ENCODE measurements around the gene MAP2K3. TPM values are rescaled to one million over a fixed set of nuclear protein-coding genes. Genes with fewer than 3 reads are reported as not detected.

Gene MAP2K3
- total RNA-seq, 3 donors from 2014 or later, result 46.0 to 75.5 (median 67.1) TPM

DNA sequence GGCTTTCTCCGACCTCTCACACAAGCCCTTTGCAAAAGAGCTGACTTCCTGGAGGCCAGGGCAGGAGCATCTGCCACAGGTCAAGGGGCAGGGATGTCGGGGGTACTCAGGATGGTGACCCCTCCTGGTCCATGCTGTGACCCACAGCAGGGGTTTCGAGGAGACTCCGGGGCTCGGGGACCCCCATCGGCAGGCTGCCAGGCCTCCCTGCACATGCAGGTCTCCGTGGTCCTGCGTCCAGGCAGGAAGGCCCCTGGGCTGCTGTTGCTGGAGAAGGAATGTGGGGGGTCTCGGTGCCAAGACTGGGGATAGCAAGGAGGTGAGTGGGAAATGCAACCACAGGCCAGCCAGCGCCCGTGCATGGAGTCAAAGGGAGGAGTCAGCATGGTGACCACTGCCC, 42.9 kb upstream of the MAP2K3 start:
- no peaks in the 10 kb centered on the region for H3K4me1 ChIP-seq (ENCODE audit: low read depth)
- H3K4me3 ChIP-seq, result no peak overlapping the region
- TF ChIP-seq, protein P1, sequence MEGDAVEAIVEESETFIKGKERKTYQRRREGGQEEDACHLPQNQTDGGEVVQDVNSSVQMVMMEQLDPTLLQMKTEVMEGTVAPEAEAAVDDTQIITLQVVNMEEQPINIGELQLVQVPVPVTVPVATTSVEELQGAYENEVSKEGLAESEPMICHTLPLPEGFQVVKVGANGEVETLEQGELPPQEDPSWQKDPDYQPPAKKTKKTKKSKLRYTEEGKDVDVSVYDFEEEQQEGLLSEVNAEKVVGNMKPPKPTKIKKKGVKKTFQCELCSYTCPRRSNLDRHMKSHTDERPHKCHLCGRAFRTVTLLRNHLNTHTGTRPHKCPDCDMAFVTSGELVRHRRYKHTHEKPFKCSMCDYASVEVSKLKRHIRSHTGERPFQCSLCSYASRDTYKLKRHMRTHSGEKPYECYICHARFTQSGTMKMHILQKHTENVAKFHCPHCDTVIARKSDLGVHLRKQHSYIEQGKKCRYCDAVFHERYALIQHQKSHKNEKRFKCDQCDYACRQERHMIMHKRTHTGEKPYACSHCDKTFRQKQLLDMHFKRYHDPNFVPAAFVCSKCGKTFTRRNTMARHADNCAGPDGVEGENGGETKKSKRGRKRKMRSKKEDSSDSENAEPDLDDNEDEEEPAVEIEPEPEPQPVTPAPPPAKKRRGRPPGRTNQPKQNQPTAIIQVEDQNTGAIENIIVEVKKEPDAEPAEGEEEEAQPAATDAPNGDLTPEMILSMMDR (IDR thresholded peaks at IDR 0.05), result no peak
- DNase-seq, result no peak
- ATAC-seq, result no peak
- H3K36me3 ChIP-seq (ENCODE audit: low read depth), result no peaks in the 10 kb centered on the region
- intact Hi-C loops (cut with DNase I, micrococcal nuclease), result no loop called here
- H3K9me3 ChIP-seq, result no peaks in the 10 kb centered on the region

DNA sequence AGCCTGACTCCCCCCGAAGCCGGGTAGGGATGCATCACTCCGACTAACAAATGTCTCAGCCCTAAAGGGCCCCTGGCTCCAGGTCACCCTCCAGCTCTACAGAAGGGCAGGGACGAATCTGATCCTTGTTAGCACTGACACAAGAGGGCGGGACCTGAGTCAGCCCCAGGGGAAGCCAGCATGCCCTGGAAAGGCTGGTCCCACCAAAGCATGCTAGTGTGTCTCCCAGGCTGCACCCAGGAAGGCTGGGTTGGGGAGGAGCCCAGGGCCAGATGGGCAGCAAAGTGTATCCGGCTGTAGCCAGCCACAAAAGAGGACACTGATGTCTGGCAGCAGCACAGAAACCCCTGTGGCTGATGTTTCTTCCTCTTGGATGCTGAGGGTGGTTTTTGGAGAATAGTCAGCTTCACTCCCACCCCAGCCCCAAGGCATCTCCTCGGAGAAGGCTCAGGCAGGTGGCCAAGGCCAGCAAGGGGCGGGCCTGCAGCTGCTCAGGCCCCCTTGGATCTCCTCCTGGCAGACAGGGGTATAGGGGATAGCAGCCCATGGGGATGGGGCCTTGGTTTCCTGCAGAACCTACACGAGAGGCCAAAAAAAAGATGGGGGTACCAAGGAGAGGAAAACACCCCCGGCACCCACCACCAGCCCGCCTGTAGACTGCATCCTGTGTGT, 42.3 kb upstream of the MAP2K3 start:
- TF ChIP-seq, protein P1 (IDR thresholded peaks at IDR 0.05), result no peak
- Histone ChIP-seq H3K9me3 (no peaks in the 10 kb centered on the region), H3K4me3 (no peak overlapping the region), H3K4me1 (ENCODE audit: low read depth) (no peaks in the 10 kb centered on the region), H3K36me3 (ENCODE audit: low read depth) (no peaks in the 10 kb centered on the region)
- intact Hi-C loops (cut with DNase I, micrococcal nuclease), result no loop called here
- ATAC-seq (no peak), DNase-seq (no peak)

DNA sequence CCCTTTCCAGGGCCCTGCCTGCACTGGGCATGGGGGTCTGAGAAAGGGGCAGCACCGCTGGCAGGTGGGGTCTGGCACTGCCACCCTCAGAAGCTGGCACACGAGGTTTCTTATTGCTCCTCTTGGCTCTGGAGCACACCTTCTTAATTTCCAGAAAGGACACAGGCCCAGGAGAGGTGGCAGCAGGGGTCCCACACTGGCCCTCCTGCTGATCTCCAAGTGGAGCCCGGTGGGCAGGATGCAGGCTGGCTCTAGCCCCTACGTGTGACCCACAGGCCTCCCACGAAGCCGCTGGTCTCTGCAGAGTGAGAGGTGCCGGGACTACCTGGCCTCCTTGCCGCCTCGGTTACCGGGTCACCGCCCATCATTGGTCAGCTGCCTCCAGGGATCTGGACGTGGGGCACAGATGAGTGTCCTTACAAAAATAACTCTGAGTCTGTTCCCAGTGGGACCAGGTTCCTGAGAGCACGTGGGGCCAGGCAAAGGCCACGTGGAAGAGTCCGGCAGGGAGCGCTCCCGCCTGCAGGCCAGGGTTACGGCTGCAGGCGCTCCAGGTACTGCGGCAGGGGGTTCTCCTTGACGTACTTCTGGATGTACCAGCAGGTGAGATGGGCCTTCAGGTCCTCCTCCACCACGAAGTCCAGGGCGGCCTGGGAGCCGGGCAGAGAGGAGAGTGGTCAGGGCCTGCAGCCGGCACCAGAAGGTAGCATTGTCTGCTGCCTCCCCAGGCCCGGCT, 41.6 kb upstream of the MAP2K3 start:
- H3K4me3 ChIP-seq, result no peak overlapping the region
- no peaks in the 10 kb centered on the region for H3K9me3 ChIP-seq
- intact Hi-C loops (cut with DNase I, micrococcal nuclease), result no loop called here
- DNase-seq, result no peak
- TF ChIP-seq, protein P1 (IDR thresholded peaks at IDR 0.05), result no peak
- no peak for ATAC-seq
- no peaks in the 10 kb centered on the region for H3K4me1 ChIP-seq (ENCODE audit: low read depth)
- H3K36me3 ChIP-seq (ENCODE audit: low read depth), result no peaks in the 10 kb centered on the region

DNA sequence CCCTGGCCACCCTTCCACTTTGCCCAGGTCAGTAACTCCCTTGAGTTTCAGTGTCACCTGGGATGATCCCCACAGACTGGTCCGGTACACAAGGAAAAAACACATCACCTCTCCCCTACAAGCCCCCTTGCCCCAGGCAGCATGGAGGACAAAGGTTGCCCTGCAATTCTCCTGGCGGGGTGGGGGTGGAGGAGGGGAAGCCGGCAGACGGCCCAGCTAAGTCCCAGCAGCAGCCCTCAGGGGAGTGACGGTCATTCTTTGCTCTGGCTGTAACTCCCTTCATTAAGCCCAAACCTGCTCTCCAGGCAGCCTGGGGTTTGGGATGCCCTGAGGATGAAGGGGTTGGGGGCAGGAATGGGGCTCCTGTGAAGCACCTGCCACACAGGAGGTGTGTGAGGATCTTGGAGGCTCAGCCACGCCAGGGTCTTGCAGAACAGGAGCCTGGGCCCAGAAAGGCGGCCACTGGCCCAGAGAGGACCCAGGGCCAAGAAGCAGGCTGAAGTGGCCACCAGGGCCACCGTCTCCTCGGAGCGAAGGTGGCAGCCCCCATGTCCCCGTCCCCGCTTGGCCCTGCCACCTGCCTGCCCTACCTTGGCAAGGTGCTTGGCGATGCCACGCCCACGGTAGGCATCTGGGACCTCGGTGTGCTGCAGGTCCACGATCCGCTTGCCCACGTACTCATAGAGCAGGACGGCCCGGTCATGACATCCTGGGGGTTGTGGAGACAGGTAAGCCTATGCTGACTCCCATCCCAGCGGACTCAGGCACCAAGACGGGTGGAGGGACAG, 40.8 kb upstream of the MAP2K3 start:
- no peaks in the 10 kb centered on the region for H3K4me1 ChIP-seq (ENCODE audit: low read depth)
- H3K9me3 ChIP-seq, result no peaks in the 10 kb centered on the region

DNA sequence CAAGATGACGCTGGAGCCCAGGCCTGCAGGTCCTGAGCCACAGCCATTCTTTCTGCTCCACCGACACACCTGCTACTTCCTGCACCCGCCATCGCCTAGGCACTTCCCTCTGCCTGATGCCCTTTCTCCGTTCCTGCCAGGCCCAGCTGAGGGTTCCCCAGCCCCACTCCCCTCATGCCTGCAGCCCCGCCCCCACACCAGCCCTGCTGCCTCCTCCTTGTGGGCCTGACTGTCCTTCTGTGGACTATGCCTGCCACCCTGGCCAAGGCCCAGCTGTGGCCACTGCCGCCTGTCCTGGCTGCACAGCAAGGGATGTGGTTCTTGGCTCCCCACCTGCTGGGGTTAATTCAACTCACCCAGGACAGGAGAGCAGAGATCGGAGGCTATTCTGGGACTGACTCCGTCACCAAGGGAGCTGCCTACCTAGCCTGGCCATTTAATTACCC, 38.8 kb upstream of the MAP2K3 start:
- TF ChIP-seq, protein P1 (IDR thresholded peaks at IDR 0.05), result no peak
- DNase-seq, result no peak
- Histone ChIP-seq H3K9me3 (no peaks in the 10 kb centered on the region), H3K4me3 (no peak overlapping the region), H3K4me1 (ENCODE audit: low read depth) (no peaks in the 10 kb centered on the region), H3K36me3 (ENCODE audit: low read depth) (no peaks in the 10 kb centered on the region)
- ATAC-seq, result no peak
- intact Hi-C loops (cut with DNase I, micrococcal nuclease), result no loop called here

More for the DNA sequence above, 40.8 kb upstream of the MAP2K3 start:
- intact Hi-C loops (cut with DNase I, micrococcal nuclease), result no loop called here
- no peak for DNase-seq
- H3K4me3 ChIP-seq, result no peak overlapping the region
- H3K36me3 ChIP-seq (ENCODE audit: low read depth), result no peaks in the 10 kb centered on the region
- TF ChIP-seq, protein P1 (IDR thresholded peaks at IDR 0.05), result no peak
- ATAC-seq, result no peak

Data from mucosa of descending colon (tissue), 3 donors.